ENCODE data around the gene PTPRD.
A peak's percentile ranks its signal among the peaks of the same experiment; 100 is the strongest.

PTPRD gene

GRCh38 chr9:10045598-10045997 lies 567.2 kb downstream of the PTPRD start:
- peak; percentile 38 for DNase-seq

GRCh38 chr9:10041726-10042229 lies 571.0 kb downstream of the PTPRD start:
- DNase-seq: peak; percentile 7

GRCh38 chr9:10036095-10036494 lies 576.7 kb downstream of the PTPRD start:
- no peak for DNase-seq

GRCh38 chr9:10032166-10032565 lies 580.6 kb downstream of the PTPRD start:
- no peak for DNase-seq

GRCh38 chr9:10026443-10026984 lies 586.3 kb downstream of the PTPRD start:
- DNase-seq: no peak

GRCh38 chr9:10015755-10016154 lies 597.0 kb downstream of the PTPRD start:
- DNase-seq: no peak

- no peak for DNase-seq
These were observed 597.9 kb downstream of the PTPRD start for GRCh38 chr9:10014889-10015288.

- DNase-seq: no peak
These were observed 603.4 kb downstream of the PTPRD start for GRCh38 chr9:10009401-10009800.

GRCh38 chr9:10008101-10008799 lies 604.6 kb downstream of the PTPRD start:
- no peak for DNase-seq

- DNase-seq: no peak
These were observed 605.4 kb downstream of the PTPRD start for GRCh38 chr9:10007356-10007755.

- no peak for DNase-seq
These were observed 607.6 kb downstream of the PTPRD start for GRCh38 chr9:10005206-10005605.

GRCh38 chr9:10003047-10003446 lies 609.8 kb downstream of the PTPRD start:
- DNase-seq: no peak

- no peak for DNase-seq
These were observed 612.1 kb downstream of the PTPRD start for GRCh38 chr9:10000669-10001068.

GRCh38 chr9:9998491-9999287 lies 614.1 kb downstream of the PTPRD start:
- no peak for DNase-seq

- no peak for DNase-seq
These were observed 615.2 kb downstream of the PTPRD start for GRCh38 chr9:9997585-9997984.

GRCh38 chr9:9996259-9996658 lies 616.5 kb downstream of the PTPRD start:
- no peak for DNase-seq

GRCh38 chr9:9992936-9993335 lies 619.9 kb downstream of the PTPRD start:
- no peak for DNase-seq

- no peak for DNase-seq
These were observed 639.7 kb downstream of the PTPRD start for GRCh38 chr9:9973062-9973461.

- no peak for DNase-seq
These were observed 642.3 kb downstream of the PTPRD start for GRCh38 chr9:9970514-9970913.

GRCh38 chr9:9963841-9964240 lies 649.0 kb downstream of the PTPRD start:
- no peak for DNase-seq

GRCh38 chr9:9961934-9962333 lies 650.9 kb downstream of the PTPRD start:
- DNase-seq: no peak

GRCh38 chr9:9961487-9961886 lies 651.3 kb downstream of the PTPRD start:
- no peak for DNase-seq

GRCh38 chr9:9951556-9952160 lies 661.1 kb downstream of the PTPRD start:
- no peak for DNase-seq

- DNase-seq: no peak
These were observed 662.0 kb downstream of the PTPRD start for GRCh38 chr9:9950813-9951212.
